ENCODE data around the gene THAP9.

Gene THAP9

DNA sequence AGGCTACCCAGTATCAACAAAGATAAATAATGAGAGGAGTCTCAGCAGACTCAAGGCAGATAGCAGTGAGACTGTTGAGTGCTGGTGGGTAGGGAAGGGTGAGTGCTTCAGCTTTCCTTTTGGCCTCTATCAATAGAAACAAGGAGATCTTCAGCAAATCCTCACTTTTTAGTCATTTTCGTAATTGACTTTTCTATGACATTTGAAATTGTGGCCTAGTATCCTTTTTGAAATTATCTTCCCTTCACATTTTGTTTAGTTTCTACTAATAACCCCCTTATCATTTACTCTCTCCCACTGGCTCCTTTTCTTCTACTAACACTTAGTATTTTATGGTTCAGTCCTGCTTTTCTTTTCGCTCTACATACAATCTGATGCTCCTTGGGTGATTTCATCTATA, 65.2 kb downstream of the THAP9 start:
- DNase-seq = no peak

DNA sequence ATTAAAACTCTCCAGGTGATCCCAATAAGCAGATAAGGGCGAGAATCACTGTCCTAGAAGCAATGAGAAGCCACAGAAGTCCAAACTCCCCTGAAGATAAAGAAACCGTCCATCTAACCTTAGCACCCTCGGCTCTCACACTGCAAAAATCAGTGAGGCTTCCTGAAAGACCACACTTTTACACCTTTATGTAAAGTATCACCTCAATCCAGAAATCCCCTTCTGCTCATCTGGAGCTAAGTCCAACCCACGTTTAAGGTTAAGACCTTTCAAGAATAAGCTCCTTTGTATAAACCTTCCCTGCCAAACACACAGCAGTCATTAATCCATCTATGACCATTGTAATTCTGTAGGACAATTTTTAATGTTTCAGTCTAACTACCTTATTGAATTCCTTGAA, 68.4 kb downstream of the THAP9 start:
- no peak for DNase-seq

DNA sequence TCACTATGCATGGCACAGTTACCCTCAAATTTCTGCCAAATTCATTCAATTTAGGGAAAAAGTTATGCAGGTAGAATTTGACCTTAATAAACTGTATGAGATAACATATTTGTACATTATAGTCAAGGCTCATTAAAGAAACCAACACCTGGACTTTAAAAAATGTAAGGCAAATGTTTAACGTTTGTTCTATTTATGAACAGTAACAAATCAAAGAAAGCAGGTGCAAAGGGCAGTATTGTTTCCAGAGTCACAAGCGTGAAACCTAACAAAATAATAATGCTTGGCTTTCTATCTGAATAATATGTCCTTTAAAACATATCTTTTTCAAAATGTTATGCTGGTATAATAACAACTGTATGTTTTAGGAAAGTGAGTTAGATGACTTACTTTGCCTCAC, 68.9 kb downstream of the THAP9 start:
- no peak for DNase-seq
